GM13976 (cell line): Measurements from ENCODE around the gene IL32.

ENCODE experiments used
- DNase-seq: peaks from one replicate; pipeline ENCODE4 v3.0.0; 2012; ENCODE audit warnings: low spot score
- CTCF ChIP-seq: IDR thresholded peaks from 2 replicates; pipeline ENCODE4 v1.5.1; 2012; ENCODE audit warnings: borderline replicate concordance, mild to moderate bottlenecking; ENCODE audit not compliant: insufficient read depth; ENCODE audit errors: extremely low read depth, missing control alignments, control extremely low read depth
- in situ Hi-C: fragments of 300-500 bp; cut with MboI; formaldehyde crosslinking; loops from one replicate; pipeline ENCODE4 v1.12.0; 2022; ENCODE audit warnings: low sequenced_read_pairs, mixed read lengths, inconsistent platforms; ENCODE audit not compliant: unreplicated experiment

The IL32 gene

GRCh38 chr16:3025032-3026002 lies 40.1 kb upstream of the IL32 start:
- no peak for DNase-seq
- in situ Hi-C loops, result no loop called here
- no peak for TF ChIP-seq CTCF

- in situ Hi-C loops, result no loop called here
- no peak for DNase-seq
- no peak for TF ChIP-seq CTCF
These were observed 39.4 kb upstream of the IL32 start for GRCh38 chr16:3026003-3026378.

- no peak for DNase-seq
- no peak for TF ChIP-seq CTCF
- in situ Hi-C loops, result no loop called here
These were observed 38.6 kb upstream of the IL32 start for GRCh38 chr16:3026609-3027488.

- in situ Hi-C loops, result no loop called here
- no peak for TF ChIP-seq CTCF
These were observed 38.0 kb upstream of the IL32 start for GRCh38 chr16:3027489-3027795.

GRCh38 chr16:3027983-3028715 lies 37.3 kb upstream of the IL32 start:
- DNase-seq, result peak; percentile 96
- peak; percentile 94 for TF ChIP-seq CTCF
- in situ Hi-C loops, result no loop called here

More at GRCh38 chr16:3027489-3027795, 38.0 kb upstream of the IL32 start:
- DNase-seq, result no peak

- no peak for DNase-seq
- in situ Hi-C loops, result no loop called here
- no peak for TF ChIP-seq CTCF
These were observed 36.6 kb upstream of the IL32 start for GRCh38 chr16:3028716-3029319.
